Stimulated activated memory B cell treated with anti-CD40 and anti-IgM and Interleukin-4, amounts not matched to agents 10 μg/mL and 1 μg/mL and 100 μg/mL, for 72 hours (primary cell): ENCODE measurements around the gene LEFTY1.

Experiments used
- ATAC-seq: fragments of 150-1000 bp; cut with Tn5 transposase; 2 replicates; pipeline ENCODE4 v1.10.0; 2021
- H3K27ac Mint-ChIP-seq: one replicate; pipeline ENCODE4 v1.8.0; 2022; ENCODE audit warnings: mild to moderate bottlenecking, mixed read lengths
- H3K27me3 Mint-ChIP-seq: one replicate; pipeline ENCODE4 v1.8.0; 2022; ENCODE audit warnings: mixed read lengths
- H3K36me3 Mint-ChIP-seq: one replicate; pipeline ENCODE4 v1.8.0; 2022; ENCODE audit warnings: mixed read lengths
- H3K4me1 Mint-ChIP-seq: one replicate; pipeline ENCODE4 v1.8.0; 2022; ENCODE audit warnings: mixed read lengths
- H3K4me3 Mint-ChIP-seq: one replicate; pipeline ENCODE4 v1.8.0; 2022; ENCODE audit warnings: mild to moderate bottlenecking, moderate library complexity, mixed read lengths
- H3K9me3 Mint-ChIP-seq: one replicate; pipeline ENCODE4 v1.8.0; 2022; ENCODE audit warnings: mixed read lengths

LEFTY1 gene

DNA sequence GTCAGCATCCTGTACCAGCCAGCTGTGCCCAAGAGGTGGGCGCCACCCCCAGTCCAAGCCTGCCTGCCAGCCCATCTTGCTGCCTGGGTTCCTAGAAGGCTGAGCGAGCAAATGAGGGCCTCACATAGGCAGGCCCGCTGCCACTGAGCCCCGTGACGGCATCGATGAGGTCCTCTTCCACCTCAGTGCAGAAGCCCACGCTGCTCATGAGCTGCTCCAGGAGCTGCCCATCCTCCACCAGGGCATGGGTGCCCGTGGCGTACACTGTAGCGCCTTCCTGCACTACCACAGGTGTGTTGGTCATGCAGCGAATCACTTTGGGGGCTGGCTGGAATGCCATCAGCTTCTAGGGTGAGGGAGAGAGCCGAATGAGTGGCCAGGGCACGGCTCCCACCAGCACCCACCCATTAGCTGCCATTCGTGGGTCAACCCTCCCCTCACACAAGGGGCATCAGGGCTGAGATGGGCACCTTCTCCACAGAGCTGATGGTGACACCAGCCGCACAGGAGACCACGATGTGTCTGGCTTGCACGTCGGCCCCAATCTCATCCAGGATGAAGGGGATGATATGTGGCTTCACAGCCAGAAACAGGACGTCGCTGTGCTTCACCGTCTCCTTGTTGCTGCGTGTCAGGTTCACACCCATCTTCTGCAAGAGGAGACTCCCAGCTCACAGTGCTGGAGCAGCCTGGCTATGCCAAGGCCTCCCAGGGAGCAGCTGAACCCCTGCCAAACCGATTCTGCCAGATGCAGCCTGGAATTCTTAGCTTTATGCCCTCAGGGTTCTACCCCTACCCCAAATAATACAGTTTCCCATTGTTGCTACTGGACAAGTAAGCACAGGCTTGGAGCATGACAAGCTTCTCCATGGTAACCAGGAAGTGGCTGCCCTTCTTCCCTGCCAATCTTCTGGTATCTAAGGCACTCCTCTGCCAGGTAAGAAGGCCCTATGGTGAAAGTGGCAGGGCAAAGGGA is 33.1 kb upstream of the LEFTY1 start:
- no peaks in the 10 kb centered on the region for H3K27me3 Mint-ChIP-seq
- no peaks in the 10 kb centered on the region for H3K9me3 Mint-ChIP-seq
- no peak for ATAC-seq
- H3K36me3 Mint-ChIP-seq = peaks cover 35% of the 10 kb centered on the region
- peaks cover 21% of the 10 kb centered on the region for H3K4me1 Mint-ChIP-seq
- peak overlapping the region; percentile 94 for H3K27ac Mint-ChIP-seq
- H3K4me3 Mint-ChIP-seq = no peak overlapping the region

DNA sequence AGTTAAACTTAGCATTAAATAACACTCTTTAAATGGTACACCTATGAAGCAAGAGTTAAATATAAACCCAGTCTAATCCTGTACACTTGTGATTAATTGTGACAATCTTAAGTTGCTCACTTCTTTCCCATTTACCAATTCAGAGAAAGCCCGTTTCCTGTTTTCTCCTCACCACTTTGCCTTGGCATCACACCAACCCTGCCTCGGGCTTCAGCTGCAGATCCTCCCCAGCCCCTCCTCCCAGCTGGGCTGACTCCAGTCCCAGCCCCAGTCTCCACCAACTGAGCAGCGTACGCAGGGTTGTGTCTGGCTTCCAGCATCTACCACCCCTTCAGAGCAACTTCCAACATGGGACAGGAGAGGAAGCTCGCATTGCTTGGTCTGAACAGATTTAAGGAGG is 31.0 kb upstream of the LEFTY1 start:
- Mint-ChIP-seq H3K27me3 (no peaks in the 10 kb centered on the region), H3K36me3 (peaks cover 48% of the 10 kb centered on the region), H3K4me1 (peaks cover 21% of the 10 kb centered on the region), H3K27ac (no peak overlapping the region), H3K4me3 (no peak overlapping the region), H3K9me3 (no peaks in the 10 kb centered on the region)
- ATAC-seq = no peak

DNA sequence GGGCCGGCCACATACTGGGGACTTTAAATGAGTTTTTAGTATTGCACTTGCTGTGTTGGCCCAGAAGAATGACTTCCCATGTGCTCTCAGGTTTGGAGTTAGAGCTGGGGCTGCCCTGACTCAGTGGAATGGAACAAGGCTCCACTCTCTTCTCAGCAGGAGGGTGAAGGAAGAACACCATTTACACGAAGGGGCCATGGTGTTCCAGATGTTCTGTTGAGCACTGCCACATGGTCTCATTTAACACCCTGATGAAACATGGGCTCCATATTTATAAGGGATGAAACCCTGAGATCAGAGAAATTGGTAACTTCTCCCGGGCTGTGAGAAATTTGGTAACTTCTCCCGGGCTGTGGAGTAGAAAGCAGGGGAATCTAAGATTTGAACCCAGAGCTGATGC is 29.3 kb upstream of the LEFTY1 start:
- H3K36me3 Mint-ChIP-seq = peaks cover 50% of the 10 kb centered on the region
- H3K9me3 Mint-ChIP-seq = no peaks in the 10 kb centered on the region
- ATAC-seq = no peak
- H3K27ac Mint-ChIP-seq = no peak overlapping the region
- H3K27me3 Mint-ChIP-seq = no peaks in the 10 kb centered on the region
- peaks cover 21% of the 10 kb centered on the region for H3K4me1 Mint-ChIP-seq
- no peak overlapping the region for H3K4me3 Mint-ChIP-seq

DNA sequence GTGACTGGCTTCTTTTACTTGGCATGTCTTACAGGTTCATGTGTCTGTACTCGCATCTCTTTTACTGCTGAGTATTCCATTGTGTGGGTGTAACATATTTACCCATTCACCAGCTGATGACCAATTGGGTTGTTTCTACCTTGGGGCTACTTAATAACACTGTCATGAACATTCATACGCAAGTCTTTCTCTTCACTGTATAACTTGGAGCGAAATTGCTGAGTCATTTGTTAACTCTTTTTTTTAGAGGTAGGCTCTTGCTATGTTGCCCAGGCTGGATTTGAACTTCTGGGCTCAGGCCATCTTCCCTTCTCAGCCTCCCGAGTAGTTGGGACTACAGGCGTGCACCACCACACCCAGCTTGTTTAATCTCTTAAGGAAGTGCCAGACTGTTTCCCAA is 28.6 kb upstream of the LEFTY1 start:
- peaks cover 16% of the 10 kb centered on the region for H3K4me1 Mint-ChIP-seq
- ATAC-seq = no peak
- no peak overlapping the region for H3K27ac Mint-ChIP-seq
- no peaks in the 10 kb centered on the region for H3K9me3 Mint-ChIP-seq
- H3K36me3 Mint-ChIP-seq = peaks cover 50% of the 10 kb centered on the region
- H3K4me3 Mint-ChIP-seq = no peak overlapping the region
- H3K27me3 Mint-ChIP-seq = no peaks in the 10 kb centered on the region

- Mint-ChIP-seq H3K4me1 (peaks cover 11% of the 10 kb centered on the region), H3K9me3 (no peaks in the 10 kb centered on the region), H3K27me3 (no peaks in the 10 kb centered on the region), H3K36me3 (peaks cover 48% of the 10 kb centered on the region), H3K27ac (no peak overlapping the region), H3K4me3 (no peak overlapping the region)
- ATAC-seq = no peak
Observed at GRCh38 chr1:225917101-225917500, 28.2 kb upstream of the LEFTY1 start.

- no peak overlapping the region for H3K4me3 Mint-ChIP-seq
- H3K36me3 Mint-ChIP-seq = peaks cover 48% of the 10 kb centered on the region
- H3K27ac Mint-ChIP-seq = no peak overlapping the region
- no peak for ATAC-seq
- no peaks in the 10 kb centered on the region for H3K27me3 Mint-ChIP-seq
- no peaks in the 10 kb centered on the region for H3K9me3 Mint-ChIP-seq
- H3K4me1 Mint-ChIP-seq = peaks cover 18% of the 10 kb centered on the region
Observed at GRCh38 chr1:225915538-225915991, 26.6 kb upstream of the LEFTY1 start.

GRCh38 chr1:225914947-225915346 is 26.0 kb upstream of the LEFTY1 start:
- no peak for ATAC-seq
- Mint-ChIP-seq H3K27ac (no peak overlapping the region), H3K36me3 (peaks cover 46% of the 10 kb centered on the region), H3K4me1 (peaks cover 22% of the 10 kb centered on the region), H3K9me3 (no peaks in the 10 kb centered on the region), H3K4me3 (no peak overlapping the region), H3K27me3 (no peaks in the 10 kb centered on the region)

GRCh38 chr1:225914391-225914790 is 25.4 kb upstream of the LEFTY1 start:
- Mint-ChIP-seq H3K4me1 (peaks cover 23% of the 10 kb centered on the region), H3K36me3 (peaks cover 41% of the 10 kb centered on the region), H3K27me3 (no peaks in the 10 kb centered on the region), H3K4me3 (no peak overlapping the region), H3K27ac (no peak overlapping the region), H3K9me3 (no peaks in the 10 kb centered on the region)
- ATAC-seq = no peak

DNA sequence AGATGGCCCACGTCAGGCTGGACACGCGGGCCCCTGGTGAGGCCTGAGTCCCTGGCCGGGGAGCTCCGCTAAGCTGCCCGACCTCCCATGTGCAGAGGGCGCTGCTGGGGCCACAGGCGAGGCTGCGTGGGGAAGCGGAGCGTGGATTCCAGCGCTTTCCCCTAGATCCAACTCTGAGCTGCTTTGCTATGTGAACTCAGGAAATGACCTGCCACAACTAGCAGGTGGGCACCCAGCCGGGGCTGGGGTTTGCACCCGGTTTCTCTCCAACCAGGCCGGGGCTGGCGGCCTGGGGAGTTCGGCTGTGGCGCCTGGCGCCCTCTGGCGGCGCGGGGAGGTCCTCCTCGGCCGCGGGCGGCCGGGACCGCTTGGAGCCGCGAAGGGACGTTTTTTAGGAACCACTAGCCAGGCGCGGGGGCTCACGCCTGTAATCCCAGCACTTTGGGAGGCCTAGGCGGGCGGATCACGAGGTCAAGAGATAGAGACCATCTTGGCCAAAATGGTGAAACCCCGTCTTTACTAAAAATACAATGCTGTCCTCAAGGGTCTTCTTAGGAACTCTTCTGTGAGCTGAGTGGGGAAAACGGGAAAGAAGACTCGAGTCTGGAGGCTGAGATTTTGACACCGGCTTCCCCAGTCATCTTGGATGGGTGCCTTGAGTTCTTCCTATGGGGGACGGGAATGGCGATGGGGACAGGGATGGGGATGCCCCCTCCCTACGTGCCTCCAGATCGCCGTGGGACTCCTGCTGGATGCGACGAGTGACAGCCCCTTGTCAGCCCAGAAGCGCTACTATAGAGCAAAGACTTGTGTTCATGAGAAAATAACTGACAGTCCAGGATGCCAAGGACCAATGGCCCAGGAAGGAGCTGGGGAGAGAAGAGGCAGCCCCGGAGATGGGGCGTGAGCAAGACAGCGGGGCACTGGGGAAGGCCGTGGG is 22.5 kb upstream of the LEFTY1 start:
- H3K4me3 Mint-ChIP-seq = no peak overlapping the region
- peaks cover 24% of the 10 kb centered on the region for H3K4me1 Mint-ChIP-seq
- peaks cover 15% of the 10 kb centered on the region for H3K36me3 Mint-ChIP-seq
- H3K27me3 Mint-ChIP-seq = no peaks in the 10 kb centered on the region
- ATAC-seq = peak; percentile 80
- H3K27ac Mint-ChIP-seq = no peak overlapping the region
- no peaks in the 10 kb centered on the region for H3K9me3 Mint-ChIP-seq

DNA sequence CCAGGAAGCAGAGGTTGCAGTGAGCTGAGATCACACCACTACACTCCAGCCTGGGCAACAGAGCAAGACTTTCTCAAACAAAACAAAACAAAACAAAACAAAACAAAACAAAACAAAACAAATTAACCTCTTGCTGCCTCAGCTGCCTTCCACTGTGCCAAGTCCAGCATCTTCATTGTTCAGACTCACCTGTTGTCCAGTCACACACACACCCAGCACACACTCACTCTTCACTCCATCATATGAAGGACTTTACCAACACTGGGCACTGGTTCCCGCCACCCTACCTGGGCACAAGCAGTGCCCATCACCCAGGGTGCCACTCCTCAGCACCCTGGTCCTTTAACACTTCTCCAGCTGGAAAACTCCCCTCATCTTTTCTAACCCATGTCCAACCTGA is 20.5 kb upstream of the LEFTY1 start:
- no peak for ATAC-seq
- Mint-ChIP-seq H3K9me3 (no peaks in the 10 kb centered on the region), H3K4me3 (no peak overlapping the region), H3K4me1 (peaks cover 24% of the 10 kb centered on the region), H3K36me3 (peaks cover 5% of the 10 kb centered on the region), H3K27me3 (no peaks in the 10 kb centered on the region), H3K27ac (peak overlapping the region; percentile 4)

GRCh38 chr1:225908773-225909172 is 19.8 kb upstream of the LEFTY1 start:
- H3K27ac Mint-ChIP-seq = peak overlapping the region; percentile 41
- H3K9me3 Mint-ChIP-seq = no peaks in the 10 kb centered on the region
- ATAC-seq = no peak
- no peak overlapping the region for H3K4me3 Mint-ChIP-seq
- peaks cover 5% of the 10 kb centered on the region for H3K36me3 Mint-ChIP-seq
- peaks cover 24% of the 10 kb centered on the region for H3K4me1 Mint-ChIP-seq
- H3K27me3 Mint-ChIP-seq = no peaks in the 10 kb centered on the region

- peaks cover 24% of the 10 kb centered on the region for H3K4me1 Mint-ChIP-seq
- H3K27me3 Mint-ChIP-seq = no peaks in the 10 kb centered on the region
- peaks cover 5% of the 10 kb centered on the region for H3K36me3 Mint-ChIP-seq
- H3K27ac Mint-ChIP-seq = peak overlapping the region; percentile 41
- no peak for ATAC-seq
- H3K4me3 Mint-ChIP-seq = no peak overlapping the region
- no peaks in the 10 kb centered on the region for H3K9me3 Mint-ChIP-seq
Observed at GRCh38 chr1:225908013-225908640, 19.2 kb upstream of the LEFTY1 start.

GRCh38 chr1:225907341-225907740 is 18.4 kb upstream of the LEFTY1 start:
- Mint-ChIP-seq H3K4me1 (peaks cover 24% of the 10 kb centered on the region), H3K27ac (no peak overlapping the region), H3K27me3 (no peaks in the 10 kb centered on the region), H3K4me3 (no peak overlapping the region), H3K9me3 (no peaks in the 10 kb centered on the region), H3K36me3 (no peaks in the 10 kb centered on the region)
- no peak for ATAC-seq

DNA sequence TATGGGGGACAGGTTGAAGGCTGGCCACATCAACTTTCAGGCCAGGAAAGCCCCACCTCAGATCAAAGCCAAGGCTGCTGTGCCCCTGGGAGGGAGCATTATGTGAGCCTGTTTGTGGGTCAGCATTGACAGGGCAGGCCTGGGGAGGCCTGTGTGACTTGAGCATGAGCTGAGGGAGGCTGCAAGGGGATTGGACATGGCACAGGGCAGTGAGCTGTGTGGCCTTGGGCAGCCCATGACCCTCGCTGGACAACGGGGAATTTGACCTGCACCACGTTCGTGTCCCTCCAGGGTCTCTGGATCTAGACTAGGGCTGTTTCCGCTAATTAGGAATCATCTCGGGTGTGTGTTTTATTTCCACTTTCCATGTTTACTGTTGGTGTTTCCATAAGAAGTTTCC is 17.5 kb upstream of the LEFTY1 start:
- Mint-ChIP-seq H3K27ac (no peak overlapping the region), H3K27me3 (no peaks in the 10 kb centered on the region)

DNA sequence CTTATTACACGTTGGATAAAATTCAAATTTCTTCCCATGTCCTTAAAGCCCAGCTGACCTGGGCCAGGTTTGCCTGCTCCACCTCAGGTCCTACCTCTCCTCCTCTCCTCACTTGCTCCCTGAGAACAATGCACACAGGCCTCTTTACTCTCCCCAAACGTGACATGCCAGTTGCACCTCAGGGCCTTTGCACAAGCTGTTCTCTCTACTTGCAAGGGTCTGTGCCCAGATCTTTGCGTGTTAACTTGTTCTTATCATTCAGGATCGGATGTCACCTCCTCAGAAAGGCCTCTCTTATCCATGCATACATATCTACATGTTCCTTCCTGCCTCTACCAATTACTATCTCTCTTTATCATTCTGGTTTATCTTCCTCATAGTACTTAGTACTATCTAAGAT is 14.7 kb upstream of the LEFTY1 start:
- H3K9me3 Mint-ChIP-seq = no peaks in the 10 kb centered on the region
- no peaks in the 10 kb centered on the region for H3K36me3 Mint-ChIP-seq
- no peak overlapping the region for H3K4me3 Mint-ChIP-seq
- no peaks in the 10 kb centered on the region for H3K27me3 Mint-ChIP-seq
- peak overlapping the region; percentile 0 for H3K27ac Mint-ChIP-seq
- ATAC-seq = no peak
- peaks cover 14% of the 10 kb centered on the region for H3K4me1 Mint-ChIP-seq

More for the DNA sequence above, 17.5 kb upstream of the LEFTY1 start:
- Mint-ChIP-seq H3K9me3 (no peaks in the 10 kb centered on the region), H3K36me3 (no peaks in the 10 kb centered on the region), H3K4me1 (peaks cover 18% of the 10 kb centered on the region), H3K4me3 (no peak overlapping the region)
- no peak for ATAC-seq
